HEK293 (cell line): ENCODE results near the gene OR1I1.

ENCODE experiments used
- CTCF ChIA-PET: fragments of 350-600 bp; formaldehyde crosslinking; extraction: SDS; loops from one replicate; lab custom pipeline; 2021; ENCODE audit warnings: antibody characterized with exemption; lab: Yijun Ruan, JAX
- POLR2A ChIA-PET: fragments of 300-600 bp; formaldehyde crosslinking; extraction: SDS; loops from one replicate; lab custom pipeline; 2020; ENCODE audit warnings: antibody characterized with exemption, inconsistent platforms; lab: Yijun Ruan, JAX
- H3K27ac ChIP-seq: fragments of 200-500 bp; sonication (Bioruptor generic); 2 replicates; pipeline ENCODE4 v1.5.1; 2014; ENCODE audit warnings: low read depth, low read length, control low read depth, inconsistent platforms; ENCODE audit errors: extremely low read depth
- H3K36me3 ChIP-seq, 2 experiments: fragments of 200-500 bp in 1 of 2; sonication (Bioruptor generic) in 1 of 2; 1 replicate in 1 of 2; 2 replicates in 1 of 2; pipeline ENCODE4 v1.5.1; 2014 to 2017; ENCODE audit warnings: inconsistent platforms in 2 of 2, low read length in 2 of 2; ENCODE audit not compliant: control insufficient read depth in 2 of 2, insufficient read depth in 1 of 2
- H3K4me1 ChIP-seq: fragments of 200-500 bp; sonication (Bioruptor generic); 2 replicates; pipeline ENCODE4 v1.5.1; 2014; ENCODE audit warnings: mild to moderate bottlenecking, low read length, inconsistent platforms; ENCODE audit not compliant: control insufficient read depth, insufficient read depth
- H3K4me3 ChIP-seq: 2 replicates; pipeline ENCODE4 v1.5.1; 2011; ENCODE audit warnings: low read depth, mild to moderate bottlenecking, control low read depth, low read length, moderate library complexity
- H3K9me3 ChIP-seq: fragments of 200-500 bp; sonication (Bioruptor generic); 2 replicates; pipeline ENCODE4 v1.5.1; 2014; ENCODE audit warnings: low read depth, low read length, inconsistent platforms; ENCODE audit not compliant: control insufficient read depth, insufficient read depth
- CTCF ChIP-seq: fragments of 450-650 bp; formaldehyde crosslinking; IDR thresholded peaks from 2 replicates; pipeline ENCODE4 v1.5.1; 2016; ENCODE audit warnings: missing biosample characterization, missing genetic modification characterization
- EGR2 ChIP-seq: fragments of 450-650 bp; formaldehyde crosslinking; IDR thresholded peaks from 2 replicates; pipeline ENCODE4 v1.5.1; 2016; ENCODE audit warnings: low read depth, missing biosample characterization, missing genetic modification characterization
- SCRT2 ChIP-seq: fragments of 450-650 bp; formaldehyde crosslinking; IDR thresholded peaks from 2 replicates; pipeline ENCODE4 v1.5.1; 2016; ENCODE audit warnings: missing biosample characterization, missing genetic modification characterization
- TSHZ1 ChIP-seq: fragments of 450-650 bp; formaldehyde crosslinking; IDR thresholded peaks from 2 replicates; pipeline ENCODE4 v1.5.1; 2016; ENCODE audit warnings: missing biosample characterization, missing genetic modification characterization, borderline replicate concordance
- ZBTB44 ChIP-seq: fragments of 450-650 bp; IDR thresholded peaks from 2 replicates; pipeline ENCODE4 v1.5.1; 2018; ENCODE audit warnings: missing biosample characterization, mild to moderate bottlenecking, missing genetic modification characterization
- ZFP69B ChIP-seq: fragments of 450-650 bp; formaldehyde crosslinking; IDR thresholded peaks from 2 replicates; pipeline ENCODE4 v1.5.1; 2016; ENCODE audit warnings: missing biosample characterization, missing genetic modification characterization
- ZNF140 ChIP-seq: fragments of 450-650 bp; formaldehyde crosslinking; IDR thresholded peaks from 2 replicates; pipeline ENCODE4 v1.5.1; 2016; ENCODE audit warnings: missing biosample characterization, missing genetic modification characterization
- ZNF280D ChIP-seq: fragments of 450-650 bp; formaldehyde crosslinking; IDR thresholded peaks from 2 replicates; pipeline ENCODE4 v1.5.1; 2016; ENCODE audit warnings: missing biosample characterization, missing genetic modification characterization
- ZNF391 ChIP-seq: fragments of 450-650 bp; formaldehyde crosslinking; IDR thresholded peaks from 2 replicates; pipeline ENCODE4 v1.5.1; 2016; ENCODE audit warnings: low read depth, missing biosample characterization, missing genetic modification characterization, borderline replicate concordance
- ZNF488 ChIP-seq: fragments of 450-650 bp; formaldehyde crosslinking; IDR thresholded peaks from 2 replicates; pipeline ENCODE4 v1.5.1; 2016; ENCODE audit warnings: missing biosample characterization, missing genetic modification characterization
- ZNF513 ChIP-seq: fragments of 450-650 bp; IDR thresholded peaks from 2 replicates; pipeline ENCODE4 v1.5.1; 2018; ENCODE audit warnings: missing biosample characterization, missing genetic modification characterization
- ZNF621 ChIP-seq: fragments of 450-650 bp; formaldehyde crosslinking; IDR thresholded peaks from 2 replicates; pipeline ENCODE4 v1.5.1; 2017; ENCODE audit warnings: missing biosample characterization, missing genetic modification characterization
- ZNF645 ChIP-seq: fragments of 450-650 bp; formaldehyde crosslinking; IDR thresholded peaks from 2 replicates; pipeline ENCODE4; 2016; ENCODE audit warnings: missing biosample characterization, missing genetic modification characterization
- ZNF660 ChIP-seq: fragments of 450-650 bp; IDR thresholded peaks from 2 replicates; pipeline ENCODE4 v1.5.1; 2018; ENCODE audit warnings: missing biosample characterization, mild to moderate bottlenecking, missing genetic modification characterization
- ZNF777 ChIP-seq: fragments of 450-650 bp; formaldehyde crosslinking; IDR thresholded peaks from 2 replicates; pipeline ENCODE4 v1.5.1; 2017; ENCODE audit warnings: missing biosample characterization, missing genetic modification characterization, borderline replicate concordance
- ZSCAN18 ChIP-seq: fragments of 450-650 bp; formaldehyde crosslinking; IDR thresholded peaks from 2 replicates; pipeline ENCODE4 v1.5.1; 2016; ENCODE audit warnings: missing biosample characterization, missing genetic modification characterization
- ZSCAN23 ChIP-seq: fragments of 450-650 bp; formaldehyde crosslinking; IDR thresholded peaks from 2 replicates; pipeline ENCODE4 v1.5.1; 2016; ENCODE audit warnings: missing biosample characterization, missing genetic modification characterization
- ZSCAN5A ChIP-seq: fragments of 450-650 bp; formaldehyde crosslinking; IDR thresholded peaks from 2 replicates; pipeline ENCODE4 v1.5.1; 2016; ENCODE audit warnings: missing biosample characterization, missing genetic modification characterization

Gene OR1I1

GRCh38 chr19:15081911-15082310 lies at the start of gene OR1I1:
Gene OR1I1, plus strand, starts transcription at chr19:15082211. Its CDS starts 4,855 bp downstream, at chr19:15087066.
- Histone ChIP-seq H3K9me3 (no peaks in the 10 kb centered on the region), H3K27ac (no peak within 1 kb of the TSS), H3K4me3 (no peak within 1 kb of the TSS), H3K36me3 (no peaks in the 10 kb centered on the region), H3K4me1 (no peaks in the 10 kb centered on the region)
- ChIA-PET POLR2A (no interaction called here), CTCF (interaction anchor here (0.6 to 2.3 kb wide), 3 partner anchors 9 to 32 kb away, joined by 3 to 11 read pairs (median 4); partner anchors contain the start of gene CASP14)
- no peak for TF ChIP-seq ZNF645 (tag by site-specific recombination)
- no peak for TF ChIP-seq ZNF391 (tag by site-specific recombination)
- no peak for TF ChIP-seq SCRT2 (tag by site-specific recombination)
- no peak for TF ChIP-seq ZSCAN5A (tag by site-specific recombination)
- TF ChIP-seq ZBTB44 (tag by site-specific recombination): no peak
- no peak for TF ChIP-seq ZNF660 (tag by site-specific recombination)
- TF ChIP-seq ZNF777 (tag by site-specific recombination): no peak
- no peak for TF ChIP-seq ZNF621 (tag by site-specific recombination)
- TF ChIP-seq EGR2 (tag by site-specific recombination): no peak
- TF ChIP-seq ZSCAN18 (tag by site-specific recombination): no peak
- TF ChIP-seq ZFP69B (tag by site-specific recombination): no peak
- no peak for TF ChIP-seq ZSCAN23 (tag by site-specific recombination)
- no peak for TF ChIP-seq ZNF280D (tag by site-specific recombination)
- no peak for TF ChIP-seq ZNF140 (tag by site-specific recombination)
- no peak for TF ChIP-seq CTCF (tag by site-specific recombination)
- TF ChIP-seq ZNF488: no peak
- no peak for TF ChIP-seq TSHZ1
- no peak for TF ChIP-seq ZNF513 (tag by site-specific recombination)
